Testis (tissue), 3 donors: ENCODE results near the gene RIMKLA. TPM values are rescaled to one million over a fixed set of nuclear protein-coding genes. Genes with fewer than 3 reads are reported as not detected.
A peak's percentile ranks its signal among the peaks of the same experiment; 100 is the strongest.

ENCODE experiments used
- DNase-seq: peaks from one replicate; pipeline ENCODE4 v3.0.0-alpha.2; 2019
- H3K27ac ChIP-seq, 2 donors: fragments of 200-600 bp; sonication (generic); one replicate each; pipeline ENCODE4 v1.5.1; 2019
- H3K27me3 ChIP-seq: fragments of 200-600 bp; sonication (generic); one replicate; pipeline ENCODE4 v1.5.1; 2019
- H3K36me3 ChIP-seq: fragments of 200-600 bp; sonication (generic); one replicate; pipeline ENCODE4 v1.5.1; 2017; ENCODE audit warnings: low read depth; ENCODE audit errors: missing control alignments
- H3K4me1 ChIP-seq: fragments of 200-600 bp; sonication (generic); one replicate; pipeline ENCODE4 v1.5.1; 2019
- H3K4me3 ChIP-seq, 2 donors: fragments of 200-600 bp; sonication (generic); one replicate each; pipeline ENCODE4 v1.5.1; 2017 to 2019
- H3K9me3 ChIP-seq: fragments of 200-600 bp; sonication (generic); one replicate; pipeline ENCODE4 v1.5.1; 2017
- POLR2A ChIP-seq: fragments of 450-650 bp; IDR thresholded peaks from one replicate; pipeline ENCODE4 v1.6.1; 2017; ENCODE audit warnings: antibody characterized with exemption, mild to moderate bottlenecking, moderate library complexity
- WGBS, 2 donors: methylation state at CpG; one replicate each; pipeline ENCODE4 v1.1.5; 2018; 5-methylcytosine and 5-hydroxymethylcytosine counted together
- intact Hi-C: fragments of 100-400 bp; cut with DNase I; formaldehyde crosslinking; loops from one replicate; pipeline ENCODE4 v1.15.1; 2023; ENCODE audit warnings: low total_unique reads
- polyA plus RNA-seq: library from polyadenylated mRNA; stranded (reverse); fragments of 350-450 nt; fragmentation: Illumina TruSeq; extraction: RNeasy Lipid Tissue Mini Kit (QIAGEN cat#74804); gene quantifications from one replicate; pipeline ENCODE4 v1.2.3, GENCODE V29; 2014; ENCODE audit warnings: low read depth, low replicate concordance; ENCODE audit not compliant: insufficient read depth
- total RNA-seq, 2 donors: library from RNA; depleted of rRNA; stranded (reverse); fragments of >200 nt; gene quantifications; one replicate each; pipeline ENCODE4 v1.2.3, GENCODE V29; 2016
- TF ChIP-seq, protein P1 (sequence below), 3 experiments: fragments of 450-650 bp in 2 of 3; fragments of 200-600 bp in 1 of 3; sonication (generic) in 1 of 3; IDR thresholded peaks; one replicate each; pipeline ENCODE4 v1.5.1; 2016 to 2019; ENCODE audit warnings: antibody characterized with exemption in 3 of 3, mild to moderate bottlenecking in 2 of 3, moderate library complexity in 1 of 3

Gene RIMKLA
- total and polyA plus RNA-seq, 3 donors from 2014 or later: 2.2 to 2.6 (median 2.4) TPM

DNA sequence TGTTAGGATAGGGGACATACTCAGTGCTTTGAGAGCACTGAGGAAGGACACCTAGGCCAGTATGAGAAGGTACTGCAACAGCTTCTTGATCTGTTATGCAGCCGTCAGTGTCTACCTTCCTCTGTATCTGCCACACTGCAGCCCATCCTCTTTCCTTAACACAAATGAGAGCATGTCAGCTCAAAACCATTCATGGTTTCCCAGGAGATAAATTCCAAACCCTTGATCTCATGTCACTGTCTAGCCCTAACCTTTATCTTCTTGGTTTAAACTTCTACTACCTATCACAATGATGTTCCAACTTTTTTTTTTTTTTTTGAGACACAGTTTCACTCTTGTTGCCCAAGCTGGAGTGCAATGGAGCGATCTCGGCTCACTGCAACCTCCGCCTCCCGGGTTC, 73.8 kb downstream of the RIMKLA start:
- 63 to 79% methylated on average over 5 of the region's 5 CpGs for WGBS, 2 donors
- H3K36me3 ChIP-seq: no peaks in the 10 kb centered on the region
- no peak overlapping the region for H3K4me3 ChIP-seq
- TF ChIP-seq, protein P1, sequence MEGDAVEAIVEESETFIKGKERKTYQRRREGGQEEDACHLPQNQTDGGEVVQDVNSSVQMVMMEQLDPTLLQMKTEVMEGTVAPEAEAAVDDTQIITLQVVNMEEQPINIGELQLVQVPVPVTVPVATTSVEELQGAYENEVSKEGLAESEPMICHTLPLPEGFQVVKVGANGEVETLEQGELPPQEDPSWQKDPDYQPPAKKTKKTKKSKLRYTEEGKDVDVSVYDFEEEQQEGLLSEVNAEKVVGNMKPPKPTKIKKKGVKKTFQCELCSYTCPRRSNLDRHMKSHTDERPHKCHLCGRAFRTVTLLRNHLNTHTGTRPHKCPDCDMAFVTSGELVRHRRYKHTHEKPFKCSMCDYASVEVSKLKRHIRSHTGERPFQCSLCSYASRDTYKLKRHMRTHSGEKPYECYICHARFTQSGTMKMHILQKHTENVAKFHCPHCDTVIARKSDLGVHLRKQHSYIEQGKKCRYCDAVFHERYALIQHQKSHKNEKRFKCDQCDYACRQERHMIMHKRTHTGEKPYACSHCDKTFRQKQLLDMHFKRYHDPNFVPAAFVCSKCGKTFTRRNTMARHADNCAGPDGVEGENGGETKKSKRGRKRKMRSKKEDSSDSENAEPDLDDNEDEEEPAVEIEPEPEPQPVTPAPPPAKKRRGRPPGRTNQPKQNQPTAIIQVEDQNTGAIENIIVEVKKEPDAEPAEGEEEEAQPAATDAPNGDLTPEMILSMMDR (IDR thresholded peaks at IDR 0.05): no peak
- TF ChIP-seq POLR2A: no peak
- no peak for DNase-seq
- no peaks in the 10 kb centered on the region for H3K27me3 ChIP-seq
- H3K27ac ChIP-seq: no peak overlapping the region
- H3K9me3 ChIP-seq: no peaks in the 10 kb centered on the region
- intact Hi-C loops: no loop called here
- H3K4me1 ChIP-seq: peaks cover 4% of the 10 kb centered on the region

DNA sequence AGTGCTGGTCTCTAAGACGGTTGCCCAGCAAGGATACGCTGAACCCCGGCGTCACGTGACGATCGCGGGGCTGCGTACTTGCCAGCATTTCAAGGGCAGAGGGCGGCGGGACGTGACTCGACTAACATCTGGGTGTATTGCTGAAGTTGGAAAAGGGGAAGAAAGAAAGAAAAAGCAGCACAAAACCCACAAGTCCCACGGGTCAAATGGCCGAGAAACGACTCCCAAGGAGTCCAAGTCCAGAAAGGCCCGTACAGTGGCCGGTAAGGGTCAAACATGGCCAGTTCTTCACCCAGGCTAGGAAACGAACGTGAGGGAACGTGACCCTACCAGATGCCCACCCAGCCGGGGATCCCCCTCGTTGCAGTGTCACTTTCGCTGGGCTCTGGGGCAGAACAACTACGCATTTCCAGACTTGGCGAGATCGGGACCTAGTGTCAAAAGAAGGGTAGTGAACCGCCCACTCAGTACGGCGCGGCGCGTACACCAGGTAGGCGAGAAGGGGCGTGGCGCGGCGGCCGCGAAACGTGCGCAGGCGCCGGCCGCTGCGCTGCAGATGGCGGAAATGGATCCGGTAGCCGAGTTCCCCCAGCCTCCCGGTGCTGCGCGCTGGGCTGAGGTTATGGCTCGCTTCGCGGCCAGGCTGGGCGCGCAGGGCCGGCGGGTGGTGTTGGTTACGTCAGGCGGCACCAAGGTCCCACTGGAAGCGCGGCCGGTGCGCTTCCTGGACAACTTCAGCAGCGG, 75.6 kb downstream of the RIMKLA start, which contains the start of the genes PPCS and ZMYND12:
Gene PPCS, plus strand, starts transcription at position 534 of the 744 bp plus-strand sequence. Its CDS starts 23 bp downstream, at position 557.
Gene ZMYND12, minus strand, starts transcription at position 13 of the 744 bp plus-strand sequence. CDS start 25 bp downstream, outside the sequence.
- DNase-seq: peak; percentile 94
- peaks cover 4% of the 10 kb centered on the region for H3K4me1 ChIP-seq
- no peaks in the 10 kb centered on the region for H3K27me3 ChIP-seq
- peak within 1 kb of the TSS; percentile 83 to 93 for H3K27ac ChIP-seq
- intact Hi-C loops: no loop called here
- 0% methylated on average over 18 to 64 of the region's 66 CpGs for WGBS, 2 donors
- H3K4me3 ChIP-seq: peak within 1 kb of the TSS; percentile 87 to 90
- H3K36me3 ChIP-seq: no peaks in the 10 kb centered on the region
- TF ChIP-seq POLR2A: no peak
- TF ChIP-seq, protein P1 (IDR thresholded peaks at IDR 0.05): peak in 2 of 3 experiments; percentile 9 to 17
- no peaks in the 10 kb centered on the region for H3K9me3 ChIP-seq

DNA sequence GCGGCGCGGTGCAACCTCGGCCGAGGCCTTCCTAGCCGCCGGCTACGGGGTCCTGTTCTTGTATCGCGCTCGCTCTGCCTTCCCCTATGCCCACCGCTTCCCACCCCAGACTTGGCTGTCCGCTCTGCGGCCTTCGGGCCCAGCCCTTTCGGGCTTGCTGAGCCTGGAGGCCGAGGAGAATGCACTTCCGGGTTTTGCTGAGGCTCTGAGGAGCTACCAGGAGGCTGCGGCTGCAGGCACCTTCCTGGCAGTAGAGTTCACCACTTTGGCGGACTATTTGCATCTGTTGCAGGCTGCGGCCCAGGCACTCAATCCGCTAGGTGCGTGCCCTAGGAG, 76.1 kb downstream of the RIMKLA start:
- Histone ChIP-seq H3K4me3 (peak overlapping the region; percentile 87 to 90), H3K27ac (peak overlapping the region; percentile 83 to 93), H3K9me3 (no peaks in the 10 kb centered on the region), H3K36me3 (no peaks in the 10 kb centered on the region), H3K4me1 (peaks cover 4% of the 10 kb centered on the region), H3K27me3 (no peaks in the 10 kb centered on the region)
- intact Hi-C loops: no loop called here
- TF ChIP-seq, protein P1 (IDR thresholded peaks at IDR 0.05): no peak
- TF ChIP-seq POLR2A: no peak
- 0% methylated on average over 9 to 23 of the region's 23 CpGs for WGBS, 2 donors
- peak; percentile 65 for DNase-seq

DNA sequence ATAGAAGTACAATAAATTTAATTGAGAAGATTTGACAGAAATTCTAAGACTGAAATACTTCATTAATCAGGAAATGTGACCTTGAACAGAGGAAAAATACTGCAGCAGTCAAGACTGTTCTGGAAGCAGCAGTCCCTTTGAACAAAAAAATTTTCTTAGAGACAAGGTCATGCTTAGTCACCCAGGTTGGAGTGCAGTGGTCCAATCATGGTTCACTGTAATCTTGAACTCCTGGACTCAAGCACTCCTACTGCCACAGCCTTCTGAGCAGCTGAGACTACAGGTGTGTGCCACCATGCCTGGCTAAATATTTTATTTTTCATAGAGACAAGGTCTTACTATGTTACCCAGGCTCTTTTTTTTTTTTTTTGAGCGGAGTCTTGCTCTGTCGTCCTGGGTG, 80.6 kb downstream of the RIMKLA start:
- intact Hi-C loops: no loop called here
- Histone ChIP-seq H3K27ac (no peak overlapping the region), H3K27me3 (no peaks in the 10 kb centered on the region), H3K36me3 (no peaks in the 10 kb centered on the region), H3K4me3 (no peak overlapping the region), H3K4me1 (peaks cover 8% of the 10 kb centered on the region), H3K9me3 (no peaks in the 10 kb centered on the region)
- TF ChIP-seq, protein P1 (IDR thresholded peaks at IDR 0.05): no peak
- TF ChIP-seq POLR2A: no peak
- DNase-seq: no peak
- WGBS, 2 donors: 75 to 86% methylated on average over 2 of the region's 2 CpGs
